Measurements from ENCODE around the gene LAMB4. TPM values are rescaled to one million over a fixed set of nuclear protein-coding genes. Genes with fewer than 3 reads are reported as not detected.

LAMB4 gene
- total RNA-seq, 1 donor from 2014 or later: 0.47 TPM

GRCh38 chr7:107976620-107977019 is 153.5 kb downstream of the LAMB4 start:
- no peak for DNase-seq (ENCODE audit: extremely low read depth, low read depth, low spot score)

GRCh38 chr7:107975394-107976013 is 154.7 kb downstream of the LAMB4 start:
- no peak for DNase-seq (ENCODE audit: extremely low read depth, low read depth, low spot score)

DNA sequence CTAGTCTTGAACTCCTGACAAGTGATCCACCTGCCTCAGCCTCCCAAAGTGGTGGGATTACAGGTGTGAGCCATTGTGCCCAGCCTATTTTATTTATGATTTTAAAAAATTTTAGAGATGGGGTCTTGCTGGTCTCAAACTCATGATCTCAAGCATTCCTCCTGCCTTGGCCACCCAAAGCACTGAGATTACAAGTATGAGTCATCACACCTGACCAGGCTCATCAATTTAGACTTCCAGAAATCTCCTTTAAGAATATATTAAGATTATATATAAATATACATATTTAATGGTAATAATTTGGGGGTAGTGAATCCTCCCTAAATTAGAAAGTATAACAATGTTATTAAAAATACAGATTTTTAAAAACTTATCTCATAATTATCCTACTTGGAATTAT is 156.3 kb downstream of the LAMB4 start:
- DNase-seq (ENCODE audit: extremely low read depth, low read depth, low spot score): no peak

Other genes starting within 250 kb of the LAMB4 start
- gene DLD, start 239.2 kb downstream of the LAMB4 start, total RNA-seq: 53.0 and 141 TPM in 2 replicates
- gene LAMB1, start 127.2 kb downstream of the LAMB4 start, total RNA-seq: 458 and 732 TPM in 2 replicates

Data from glomerular endothelial cell (primary cell).